DMS53 treated with DMSO at 0.1 percent for 48 hours (cell line): ENCODE data around the gene P2RY13.
A peak's percentile ranks its signal among the peaks of the same experiment; 100 is the strongest.

Experiments used
- DNase-seq: peaks from one replicate; lab custom pipeline; 2025; ENCODE audit not compliant: unreplicated experiment; lab: John Stamatoyannopoulos, UW

Gene P2RY13

DNA sequence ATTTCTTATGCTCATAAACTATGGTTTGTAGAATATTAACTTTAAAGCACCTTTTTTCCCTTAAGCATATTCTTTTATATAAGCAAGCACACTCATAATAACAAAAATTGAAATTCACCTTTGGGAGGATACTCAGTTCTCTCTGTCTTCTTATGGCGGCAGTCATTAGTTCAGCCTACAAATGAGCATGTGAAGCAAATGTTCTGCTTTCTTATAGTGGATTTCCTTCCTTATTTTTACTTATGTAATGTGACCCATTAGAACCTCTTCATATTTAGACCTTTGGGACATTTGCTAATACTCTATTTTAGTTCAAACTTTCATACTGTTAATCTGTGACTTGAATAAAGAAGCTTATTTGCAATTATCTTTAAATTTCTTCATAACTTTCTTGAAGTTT is at the start of gene P2RY13:
TSS of gene P2RY13 (minus strand) at position 187 of the 400 bp plus-strand sequence. CDS start at position 166, 21 bp downstream.
- no peak for DNase-seq

DNA sequence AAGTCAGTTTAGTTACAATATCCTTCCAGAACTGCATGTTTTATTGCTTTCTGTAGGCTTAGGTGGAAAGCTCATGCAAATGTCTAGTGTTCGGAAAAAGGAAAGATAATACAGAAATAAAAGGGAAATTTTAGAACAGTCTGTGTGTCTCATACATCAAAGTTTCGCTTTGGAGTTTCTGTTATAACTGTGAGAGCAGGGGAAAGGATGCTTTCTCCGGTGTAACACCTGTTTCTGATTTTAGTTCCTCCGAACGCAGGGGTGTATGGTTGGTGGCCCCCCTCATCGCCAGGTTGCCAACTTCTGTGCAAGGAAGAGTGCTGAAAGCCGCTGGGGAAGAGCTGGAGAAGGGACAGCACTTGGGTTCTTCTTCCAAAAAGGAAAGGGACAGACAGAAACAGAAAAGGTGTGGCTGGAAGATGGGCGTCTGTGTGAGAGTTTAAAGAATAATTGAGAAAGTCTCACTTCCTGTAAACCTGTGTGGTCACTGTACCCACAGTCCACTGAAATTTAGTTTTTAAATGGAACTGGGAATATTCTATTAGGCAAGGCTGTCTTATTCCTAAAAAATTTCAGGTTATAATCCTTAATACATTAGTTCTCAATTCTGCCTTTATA is 48.5 kb upstream of the P2RY13 start:
- DNase-seq, result no peak

DNA sequence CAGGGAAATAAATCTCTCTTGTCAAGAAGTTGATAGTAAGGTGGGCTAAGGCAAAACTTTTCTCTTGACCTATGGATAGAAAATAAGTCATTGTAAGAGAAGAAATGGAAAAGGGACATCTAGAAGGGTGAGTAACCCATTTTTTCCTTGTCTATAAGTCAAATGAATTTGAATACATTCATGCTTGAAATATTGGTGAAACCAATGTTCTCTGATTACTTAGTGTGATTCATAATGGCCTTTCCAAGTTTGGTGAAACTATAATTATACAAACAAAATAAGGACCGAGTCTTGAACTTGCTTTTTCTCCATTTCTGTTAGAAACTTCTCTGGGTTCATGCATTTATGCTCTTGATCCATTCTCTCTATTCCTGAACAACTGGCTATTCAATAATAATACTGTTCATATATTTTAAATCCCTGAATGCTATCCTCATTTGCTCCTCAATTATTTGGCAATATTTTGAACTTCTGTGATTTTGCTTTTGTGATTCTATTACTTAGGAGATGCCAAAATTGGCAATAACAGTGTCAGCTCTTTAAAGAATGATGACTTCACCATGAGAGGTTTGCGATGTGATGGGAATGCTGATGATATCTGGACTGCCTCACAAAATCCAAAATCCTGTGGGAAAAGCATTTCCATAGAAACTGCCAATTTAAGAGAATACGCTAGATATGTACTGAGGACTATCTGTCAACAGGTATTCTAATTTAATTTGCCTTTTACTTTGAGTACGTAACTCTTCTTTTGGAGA is 42.9 kb upstream of the P2RY13 start:
- DNase-seq, result no peak

DNA sequence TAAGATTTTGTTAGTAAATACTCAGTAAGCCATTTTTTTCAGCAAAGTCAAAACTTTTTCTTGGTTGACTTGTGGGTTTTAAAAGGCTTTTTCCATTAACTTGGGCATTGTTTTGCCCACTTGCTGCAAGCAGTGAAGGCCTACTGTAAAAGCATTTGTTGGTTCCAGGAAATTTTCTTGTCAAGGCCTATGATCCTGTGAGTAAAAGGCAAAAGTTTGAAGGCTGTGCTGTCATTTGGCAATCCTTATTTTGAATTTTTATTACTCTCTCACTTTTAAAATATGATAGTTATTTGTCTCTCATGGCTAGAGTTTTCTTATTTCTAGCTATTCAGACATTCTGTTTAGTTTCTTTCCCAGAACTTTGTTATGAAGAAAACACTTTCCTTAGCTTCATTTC is 42.2 kb upstream of the P2RY13 start:
- DNase-seq, result no peak

DNA sequence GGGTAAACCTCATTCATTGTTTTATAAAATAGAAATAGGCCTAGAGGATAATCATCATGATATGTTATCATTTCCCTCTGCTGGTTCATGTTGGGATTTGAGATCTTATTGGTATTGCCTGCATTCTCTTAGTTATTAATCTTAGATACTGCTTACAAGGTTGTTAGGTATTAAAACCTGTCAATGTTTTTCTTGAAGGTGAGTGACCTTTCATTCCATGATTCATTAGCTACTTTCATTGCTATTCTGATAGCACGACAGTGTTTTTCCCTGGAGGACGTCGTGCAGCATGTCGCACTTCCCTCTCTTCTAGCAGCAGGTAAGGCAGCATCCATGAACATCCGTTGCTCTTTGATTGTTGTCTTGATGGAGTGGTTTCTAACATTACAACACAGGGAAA is 38.1 kb upstream of the P2RY13 start:
- no peak for DNase-seq

DNA sequence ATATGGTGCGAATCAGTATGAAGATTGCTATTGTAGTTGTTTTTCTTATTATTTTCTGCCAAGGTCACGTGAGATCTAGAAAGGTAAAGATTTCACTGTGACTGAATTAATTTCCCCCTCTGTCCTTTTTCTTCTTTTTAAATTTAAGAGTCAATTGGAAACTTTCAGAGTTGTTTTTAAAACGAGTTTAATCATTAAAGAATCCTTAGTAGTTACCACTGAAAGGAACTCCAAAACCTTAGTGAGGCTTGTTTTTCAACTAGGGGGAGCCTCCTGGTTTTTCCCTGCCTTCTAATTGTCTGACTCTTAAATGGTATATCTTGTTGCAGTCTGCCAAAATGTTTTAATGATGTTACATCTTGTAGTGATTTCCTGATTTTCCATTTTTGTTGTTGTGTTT is 37.6 kb upstream of the P2RY13 start:
- no peak for DNase-seq

DNA sequence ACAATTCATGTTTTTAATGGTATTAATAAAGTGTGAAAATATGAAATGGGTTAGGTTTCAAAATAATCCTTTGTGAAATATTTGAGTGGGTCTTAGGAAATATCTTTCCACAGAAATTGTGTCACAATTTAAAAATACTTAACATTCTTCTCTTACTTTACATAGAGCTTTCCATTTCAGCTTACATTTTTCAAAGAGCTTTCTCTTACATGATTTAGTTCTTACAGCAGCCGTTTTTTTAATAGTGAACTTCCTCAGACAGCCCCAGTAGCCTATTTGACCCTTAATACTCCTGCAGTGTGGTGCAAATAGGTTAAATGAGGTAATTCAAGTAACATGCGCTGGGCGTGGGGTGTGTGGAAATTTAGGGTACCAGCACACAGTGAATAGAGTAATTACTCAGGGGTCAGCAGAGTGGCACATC is 33.4 kb upstream of the P2RY13 start:
- DNase-seq, result no peak

DNA sequence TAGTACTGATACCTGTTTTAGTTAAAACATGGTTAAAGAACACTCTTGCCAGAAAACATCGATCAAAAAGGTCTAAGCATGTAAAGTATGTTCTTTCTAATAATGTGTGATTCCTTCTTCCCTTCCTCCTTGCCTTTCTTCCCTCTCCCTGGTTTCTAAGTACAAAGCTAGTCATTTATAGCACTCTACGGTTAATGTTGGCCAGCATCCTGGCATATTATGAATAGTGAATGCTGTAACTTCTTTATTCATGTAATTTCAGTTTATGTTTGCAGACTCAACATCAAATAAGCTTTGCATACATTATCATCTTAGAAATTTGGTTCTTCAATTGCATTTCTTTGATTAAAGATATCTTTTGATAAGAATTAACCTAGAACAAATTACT is 28.1 kb upstream of the P2RY13 start:
- no peak for DNase-seq

DNA sequence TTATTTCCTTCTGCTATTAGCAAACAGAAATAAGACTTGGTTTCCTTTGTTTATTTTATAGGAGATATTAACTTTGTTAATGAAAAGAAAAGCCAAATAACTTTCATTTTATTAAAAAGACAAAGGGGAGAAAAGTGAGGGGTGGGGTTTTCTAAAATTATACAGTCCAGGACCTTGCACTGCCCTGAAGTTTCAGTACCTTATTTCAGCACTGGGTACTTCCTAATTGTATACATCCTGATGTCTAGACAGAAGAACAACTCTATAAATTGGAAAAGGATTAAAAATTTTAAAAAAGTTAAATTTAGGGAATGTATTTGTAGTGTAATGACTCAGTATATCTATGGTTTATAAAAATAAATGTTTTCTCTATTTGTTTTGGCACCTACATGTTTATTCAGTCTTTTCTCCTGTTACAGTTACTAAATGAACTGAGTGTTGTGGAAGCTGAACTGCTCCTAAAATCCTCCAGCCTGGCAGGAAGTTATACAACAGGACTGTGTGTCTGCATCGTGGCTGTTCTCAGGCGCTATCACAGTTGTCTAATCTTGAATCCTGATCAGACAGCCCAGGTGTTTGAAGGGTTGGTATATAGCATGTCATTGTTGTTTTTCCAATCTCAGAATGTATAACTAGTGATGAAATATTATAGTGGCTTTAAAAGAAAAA is 27.6 kb upstream of the P2RY13 start:
- no peak for DNase-seq

DNA sequence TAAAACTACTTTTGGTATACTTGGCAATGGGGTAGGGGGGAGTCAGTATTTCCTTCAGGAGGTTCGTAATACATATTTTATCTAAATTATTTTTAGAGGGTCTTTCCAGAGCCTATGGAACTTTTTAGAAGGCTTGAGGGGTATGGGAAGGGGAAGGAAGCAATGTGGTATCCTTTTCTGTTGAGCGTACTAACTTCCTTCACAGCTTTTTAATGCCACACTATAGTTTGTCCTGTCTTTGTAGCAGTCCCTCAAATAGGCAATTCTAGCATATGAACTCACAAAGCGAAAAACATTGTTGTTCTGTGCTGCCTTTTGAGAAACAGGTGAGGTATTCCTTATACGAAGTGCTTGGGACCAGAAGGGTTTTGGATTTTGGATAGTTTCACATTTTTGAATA is 22.3 kb upstream of the P2RY13 start:
- no peak for DNase-seq

DNA sequence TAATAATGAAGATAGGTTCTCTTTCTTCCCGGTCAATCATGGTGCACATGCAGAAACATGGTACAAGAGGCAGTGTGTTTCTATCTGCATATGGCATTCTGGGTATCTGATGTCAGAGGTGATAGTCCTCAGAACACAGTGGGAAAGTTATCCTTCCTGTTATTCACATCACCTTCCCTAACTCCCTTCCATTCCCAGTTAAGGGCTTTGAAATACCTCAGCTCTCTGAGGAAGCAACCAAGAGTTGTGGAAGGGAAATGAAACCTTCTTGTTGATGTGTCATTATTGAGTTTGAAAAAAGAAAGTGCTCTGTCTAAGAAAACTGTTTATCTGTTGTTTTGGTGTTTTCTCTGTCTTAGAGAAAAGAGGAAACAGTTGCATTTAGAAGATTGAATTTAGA is 21.9 kb upstream of the P2RY13 start:
- no peak for DNase-seq

DNA sequence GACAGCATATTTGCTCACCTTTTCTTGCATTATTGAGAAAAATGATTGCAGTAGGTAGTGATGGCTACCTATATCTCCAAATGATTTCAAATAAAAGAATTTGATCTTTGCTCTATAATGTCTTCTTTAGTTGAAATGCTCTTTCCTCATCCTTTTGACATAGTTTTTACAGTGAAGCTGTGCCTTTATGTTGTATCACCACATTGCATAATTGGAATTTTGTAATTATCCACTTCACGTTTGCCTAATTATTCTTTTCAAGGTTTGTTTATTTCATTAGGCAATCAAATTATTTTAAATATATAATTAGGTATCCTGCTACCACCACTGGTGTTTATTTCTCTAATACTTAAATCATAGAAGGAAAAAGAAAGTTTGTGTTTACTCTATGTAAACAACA is 21.3 kb upstream of the P2RY13 start:
- no peak for DNase-seq

DNA sequence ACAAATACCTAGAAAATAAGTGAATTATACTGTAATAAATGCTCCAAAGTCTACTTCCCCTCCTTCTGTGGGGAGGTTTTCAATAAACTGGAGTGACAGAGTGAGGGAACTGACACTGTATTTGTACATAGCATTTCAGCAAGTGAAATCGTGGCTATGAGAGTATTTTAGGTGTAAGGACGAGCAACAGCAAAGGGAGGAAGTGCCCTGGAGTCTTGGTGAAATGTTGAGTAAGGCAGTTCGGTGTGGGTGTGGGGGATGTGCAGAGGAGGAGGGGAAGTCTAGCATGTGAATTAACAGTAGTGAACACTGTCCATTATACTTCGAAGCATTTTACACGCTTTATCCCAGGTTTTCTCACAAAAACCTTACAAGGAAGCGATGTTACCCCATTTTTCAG is 18.1 kb upstream of the P2RY13 start:
- DNase-seq, result no peak

DNA sequence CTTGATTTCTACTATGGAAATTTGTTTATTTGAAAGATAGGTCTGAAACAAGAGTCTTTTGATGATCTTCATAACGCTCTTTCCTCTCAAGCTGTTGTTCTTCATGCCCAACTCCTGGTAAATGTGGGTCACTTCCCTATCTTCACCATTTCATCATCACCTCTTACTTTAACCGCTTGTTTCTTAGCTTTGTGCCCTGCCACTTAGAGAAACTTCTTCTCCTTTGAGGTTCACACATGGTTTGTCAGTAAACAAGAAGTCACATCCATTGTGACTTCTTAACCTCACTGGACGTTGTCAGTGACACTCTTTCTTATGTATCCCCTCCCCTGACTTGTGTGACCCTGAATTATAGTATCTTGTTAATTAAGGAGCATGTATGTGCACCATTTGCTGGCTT is 16.9 kb upstream of the P2RY13 start:
- no peak for DNase-seq

DNA sequence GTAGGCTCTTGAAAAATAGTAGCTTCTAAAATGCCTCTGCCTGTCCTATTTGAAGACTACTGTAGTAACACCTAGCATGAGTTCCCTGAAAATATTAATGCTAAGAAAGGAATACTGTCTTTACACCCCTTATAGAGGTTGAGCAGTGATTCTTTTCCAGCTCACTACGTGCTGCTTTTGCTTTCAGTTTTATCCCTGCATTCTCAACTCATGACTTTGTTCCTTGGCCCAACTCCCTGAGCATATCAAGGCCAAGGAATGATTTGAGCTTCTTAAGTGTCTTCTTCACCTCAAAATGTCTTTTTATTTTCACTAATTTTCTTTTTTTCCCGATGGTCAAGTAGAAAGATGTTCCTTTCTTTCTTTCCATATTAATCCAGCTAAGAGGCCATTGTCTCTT is 16.5 kb upstream of the P2RY13 start:
- DNase-seq, result no peak

DNA sequence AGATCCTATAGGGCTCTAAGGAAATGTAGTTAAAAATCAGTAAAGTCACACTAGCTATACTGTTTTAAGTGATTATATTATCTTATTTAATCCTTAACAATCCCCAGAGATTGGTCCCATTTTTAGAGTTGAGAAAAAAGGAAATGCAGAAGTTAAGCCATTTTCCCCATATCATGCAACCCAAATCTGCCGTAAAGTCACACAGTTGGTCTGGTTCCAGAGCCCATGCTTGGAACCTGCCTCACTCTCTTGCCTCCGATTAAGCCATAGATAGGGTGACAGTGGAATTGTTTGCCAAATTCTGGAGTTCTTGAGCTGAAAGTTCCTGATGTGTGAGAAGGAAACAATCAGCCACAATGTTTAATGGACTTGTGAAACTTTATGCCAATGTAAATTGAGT is 2.3 kb upstream of the P2RY13 start:
- DNase-seq, result no peak

DNA sequence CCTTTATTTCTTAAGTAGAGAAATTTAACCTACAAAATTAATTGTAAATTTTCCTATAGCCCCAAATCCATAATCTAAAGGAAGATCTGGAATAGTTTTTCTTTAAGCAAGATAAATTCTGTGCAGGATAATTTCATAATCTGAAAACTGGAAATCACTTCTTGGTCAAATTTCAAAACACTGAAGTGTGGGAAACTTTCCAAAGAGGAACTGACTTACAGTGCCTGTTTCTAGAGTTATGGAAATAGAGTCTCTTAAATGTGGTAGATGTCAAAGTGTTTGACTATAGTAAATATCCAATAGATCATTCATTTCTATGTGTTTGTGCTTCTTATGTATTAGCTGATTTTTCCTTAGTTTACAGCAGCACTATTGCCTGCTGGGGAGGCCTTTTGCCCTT is 1.6 kb upstream of the P2RY13 start:
- DNase-seq, result no peak

DNA sequence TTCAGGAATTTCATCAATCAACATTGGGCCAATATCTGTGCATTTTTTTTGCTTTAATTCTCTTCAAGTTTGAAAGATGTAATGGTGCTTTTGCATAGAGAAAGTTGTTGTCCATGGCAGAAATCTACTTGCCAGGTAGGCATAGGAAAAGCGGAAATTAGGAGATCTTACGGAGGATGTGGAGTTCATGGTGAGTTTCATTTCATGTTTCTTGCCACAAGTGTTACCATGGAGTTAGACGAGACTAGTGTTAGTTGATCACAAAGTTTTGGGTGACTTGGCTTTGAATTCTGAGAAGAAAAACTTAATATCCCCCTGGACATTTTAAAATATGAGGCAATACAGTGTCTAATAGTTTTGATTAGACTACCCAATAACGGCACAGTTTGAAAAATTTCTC is 1.0 kb upstream of the P2RY13 start:
- no peak for DNase-seq

DNA sequence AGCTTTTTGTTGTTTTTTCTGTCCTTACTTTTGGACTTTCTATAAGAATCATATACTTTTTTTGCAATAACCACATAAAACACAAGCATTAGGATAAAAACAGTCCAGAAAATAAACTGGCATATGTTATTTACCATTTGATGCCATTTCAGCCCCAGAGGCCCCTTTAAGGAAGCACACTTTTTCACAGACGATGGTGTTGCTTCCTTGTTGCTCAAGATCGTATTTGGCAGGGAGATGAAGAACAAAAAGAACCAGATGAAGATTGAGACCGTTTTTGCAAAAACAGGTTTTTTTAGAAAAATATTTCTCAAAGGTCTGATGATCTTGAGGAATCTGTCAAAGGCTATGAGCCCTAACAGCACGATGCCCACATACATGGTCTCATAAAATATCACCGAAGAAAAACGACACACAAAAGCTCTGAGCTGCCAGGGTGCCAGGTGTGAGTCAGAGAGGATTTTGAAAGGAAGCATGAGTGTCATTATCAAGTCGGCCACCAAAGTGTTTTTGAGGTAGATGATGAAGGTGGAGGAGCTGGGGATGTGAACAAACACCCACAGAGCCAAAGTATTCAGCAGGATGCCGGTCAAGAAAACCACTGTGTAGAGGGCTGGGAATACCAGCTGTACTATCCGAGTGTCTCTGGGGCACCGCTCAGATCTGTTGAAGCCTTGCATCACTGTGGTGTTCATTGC is 902 bp downstream of the P2RY13 start:
- DNase-seq, result no peak

DNA sequence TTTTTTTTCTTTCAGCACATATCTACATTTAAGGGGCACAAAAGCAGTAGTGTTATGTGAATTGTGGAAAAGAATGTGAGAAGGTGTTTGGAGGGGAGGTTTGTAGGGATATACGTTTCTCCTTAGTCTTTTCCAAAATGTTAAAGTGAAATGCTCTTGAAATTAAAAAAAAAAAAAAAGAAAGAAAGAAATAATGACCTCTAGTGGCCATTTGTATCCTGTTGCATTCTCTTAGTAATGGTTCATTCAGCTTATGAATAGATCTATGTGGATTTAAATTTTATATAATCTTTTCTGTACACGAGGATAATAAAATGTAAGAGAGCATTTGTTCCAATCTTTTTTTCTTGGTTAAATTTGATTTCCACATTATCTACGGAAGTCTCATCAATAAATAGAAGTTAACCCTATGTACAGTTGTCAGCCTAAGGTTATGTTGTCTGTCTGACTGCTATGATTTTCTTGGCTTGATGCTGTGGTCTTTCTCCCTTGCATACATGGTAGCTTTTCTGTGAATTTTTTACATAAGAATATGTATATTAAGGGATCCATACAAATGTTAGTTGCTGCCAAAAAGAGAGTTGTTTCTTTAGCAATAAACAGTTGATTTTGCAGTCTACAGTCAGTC is 1.7 kb downstream of the P2RY13 start:
- DNase-seq, result peak; percentile 0

DNA sequence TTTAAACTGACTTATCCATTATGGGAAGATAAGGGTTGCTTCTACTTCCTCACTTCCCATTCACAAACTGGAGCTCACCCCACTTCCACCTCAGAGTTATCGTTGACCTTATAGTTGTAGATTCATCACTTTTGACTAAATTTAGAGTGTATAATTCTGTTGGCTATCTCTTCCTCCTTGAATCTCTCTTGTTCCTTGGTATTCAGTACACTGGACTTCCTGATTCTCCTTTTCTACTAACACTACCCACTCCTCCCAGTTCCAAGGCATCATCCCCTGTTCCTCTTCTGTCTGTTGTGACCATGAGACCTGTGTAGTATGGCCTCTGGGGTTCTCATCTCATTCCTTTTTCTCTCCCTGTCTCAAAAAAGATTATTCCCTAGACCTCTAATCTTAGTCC is 6.8 kb downstream of the P2RY13 start:
- DNase-seq, result no peak
